NCI-H2171 (cell line): Measurements from ENCODE around the gene TMEM17.

ENCODE experiments used
- DNase-seq: peaks from one replicate; lab custom pipeline; 2025; lab: John Stamatoyannopoulos, UW

The TMEM17 gene

DNA sequence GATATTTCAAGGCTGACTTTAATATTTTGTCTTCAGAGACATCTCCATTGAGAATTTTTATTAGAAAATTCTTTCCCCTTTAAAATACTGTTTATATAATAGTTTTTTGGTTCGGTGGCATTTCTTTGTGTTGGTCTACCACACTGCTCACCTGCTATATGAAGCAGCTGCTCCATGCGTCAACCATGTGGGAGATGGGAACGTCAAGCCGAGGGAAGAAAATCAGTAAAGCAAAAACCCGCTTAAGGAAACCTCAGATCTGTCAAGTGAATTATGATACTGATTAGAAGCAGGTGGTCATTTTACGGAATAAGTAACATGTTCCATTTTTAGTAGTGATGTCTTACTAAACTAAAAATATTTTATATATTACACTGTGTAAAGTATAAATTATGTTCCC is 5.6 kb upstream of the TMEM17 start:
- DNase-seq: no peak

DNA sequence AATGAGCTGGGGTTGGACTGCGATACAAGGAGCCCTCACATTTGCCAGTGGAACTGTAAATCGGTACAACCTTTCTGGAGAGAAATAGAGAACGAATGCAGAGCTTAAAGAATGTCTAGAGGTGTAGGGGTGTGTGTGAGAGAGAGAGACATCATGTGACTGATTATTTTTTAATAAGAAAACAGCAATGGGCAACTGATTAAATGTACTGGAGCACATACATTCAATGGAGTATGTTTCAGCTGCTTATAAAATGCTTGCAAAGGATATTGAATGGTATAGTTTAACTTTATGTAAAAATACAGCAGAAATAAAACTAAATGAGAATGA is 391 bp upstream of the TMEM17 start:
- peak; percentile 9 for DNase-seq

DNA sequence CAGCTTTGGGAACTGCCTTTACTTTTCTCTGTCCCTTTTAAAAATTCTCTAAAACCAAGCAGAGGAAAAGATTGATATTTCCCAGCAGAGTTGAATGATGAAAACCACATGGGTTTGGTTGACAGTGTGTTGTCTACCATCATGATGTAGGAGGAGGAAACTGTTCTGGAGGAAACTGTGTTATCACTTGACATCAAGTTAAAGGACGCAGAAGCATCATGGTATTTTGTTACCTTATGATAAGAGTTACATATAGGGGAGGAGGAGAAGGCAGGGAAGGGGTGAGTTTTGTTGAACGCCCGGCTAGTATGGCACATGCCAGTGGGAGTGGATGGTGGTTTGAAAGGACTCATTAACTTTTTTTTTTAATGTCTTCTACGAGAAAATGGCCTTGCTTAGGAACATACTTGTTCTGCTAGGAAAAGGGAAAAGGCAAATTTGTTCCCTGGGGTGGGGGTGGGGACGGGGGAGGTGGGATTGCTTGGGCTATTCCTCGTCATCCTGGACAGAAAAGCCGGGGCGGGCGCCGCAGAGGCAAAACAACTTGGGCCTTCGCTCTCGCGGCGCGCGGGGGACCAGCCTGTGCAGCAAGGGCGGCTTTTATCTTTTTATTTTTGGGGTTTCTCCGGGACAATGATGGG is 766 bp downstream of the TMEM17 start:
- no peak for DNase-seq

DNA sequence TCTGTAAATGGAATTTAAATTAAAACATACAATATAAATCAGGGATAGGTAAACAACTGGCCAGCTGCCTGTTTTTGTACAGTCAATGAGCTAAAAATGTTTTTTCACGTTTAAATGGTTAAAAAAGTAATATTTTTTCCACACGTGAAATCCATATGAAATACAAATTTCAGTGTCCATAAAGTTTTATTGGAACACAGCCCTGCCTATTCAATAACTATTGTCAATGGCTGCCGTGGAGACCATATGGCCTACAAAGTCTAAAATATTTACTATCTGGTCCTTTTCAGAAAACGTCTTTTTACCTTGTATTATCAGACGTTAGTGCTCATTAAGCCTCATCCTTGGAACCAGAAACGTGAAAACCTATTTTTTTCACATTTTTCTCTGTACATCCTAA is 1.3 kb downstream of the TMEM17 start:
- DNase-seq: no peak

DNA sequence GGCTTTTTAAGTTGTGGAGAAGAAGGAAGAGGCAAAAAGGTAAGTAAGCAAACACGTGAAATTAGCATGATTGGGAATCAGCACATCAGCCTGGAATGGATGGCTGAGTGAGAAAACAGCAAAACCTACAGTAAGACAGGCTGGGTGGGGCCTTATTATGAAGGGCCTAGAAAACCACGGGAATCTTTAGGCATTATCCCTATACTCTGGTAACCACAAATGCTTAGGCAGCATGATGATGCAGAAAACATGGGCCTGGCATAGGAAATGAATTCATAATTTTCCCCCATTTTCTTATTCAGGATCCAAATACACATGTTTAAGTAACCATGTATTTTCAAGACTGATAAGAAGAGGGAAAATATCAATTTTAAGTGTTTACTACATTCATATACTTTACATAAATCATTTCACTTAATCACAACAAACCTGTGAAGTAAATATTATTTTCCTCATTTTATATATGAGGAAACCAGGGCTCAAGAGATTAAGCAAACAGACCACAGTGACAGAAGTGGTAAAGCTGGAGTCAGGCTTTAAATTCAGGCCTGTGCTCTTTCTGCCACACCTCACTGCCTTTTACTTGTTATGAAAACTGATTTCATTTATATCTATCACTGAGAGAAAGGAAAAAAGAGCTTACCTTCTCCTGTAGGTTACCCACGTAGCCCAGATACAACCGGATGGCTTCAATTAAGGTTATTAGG is 4.0 kb downstream of the TMEM17 start:
- no peak for DNase-seq

DNA sequence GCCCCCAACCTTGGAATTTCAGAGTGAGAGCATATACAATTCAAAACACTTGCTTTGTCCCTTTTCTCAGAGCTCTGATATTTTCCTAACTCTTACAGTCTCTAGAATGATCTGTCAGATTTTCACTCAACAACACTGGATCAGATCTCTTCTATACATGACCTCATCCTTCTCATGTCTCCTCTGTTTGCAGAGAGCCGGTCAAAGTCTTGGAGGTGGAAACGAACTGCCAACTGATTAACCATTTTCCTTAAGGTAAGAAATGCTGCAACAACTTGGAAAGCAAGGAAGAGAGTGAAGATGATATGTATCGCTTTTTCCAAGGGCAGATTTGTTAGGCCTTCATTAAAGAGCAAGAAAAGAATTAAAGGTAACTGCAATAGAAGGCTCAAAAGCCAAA is 4.9 kb downstream of the TMEM17 start:
- DNase-seq: no peak

DNA sequence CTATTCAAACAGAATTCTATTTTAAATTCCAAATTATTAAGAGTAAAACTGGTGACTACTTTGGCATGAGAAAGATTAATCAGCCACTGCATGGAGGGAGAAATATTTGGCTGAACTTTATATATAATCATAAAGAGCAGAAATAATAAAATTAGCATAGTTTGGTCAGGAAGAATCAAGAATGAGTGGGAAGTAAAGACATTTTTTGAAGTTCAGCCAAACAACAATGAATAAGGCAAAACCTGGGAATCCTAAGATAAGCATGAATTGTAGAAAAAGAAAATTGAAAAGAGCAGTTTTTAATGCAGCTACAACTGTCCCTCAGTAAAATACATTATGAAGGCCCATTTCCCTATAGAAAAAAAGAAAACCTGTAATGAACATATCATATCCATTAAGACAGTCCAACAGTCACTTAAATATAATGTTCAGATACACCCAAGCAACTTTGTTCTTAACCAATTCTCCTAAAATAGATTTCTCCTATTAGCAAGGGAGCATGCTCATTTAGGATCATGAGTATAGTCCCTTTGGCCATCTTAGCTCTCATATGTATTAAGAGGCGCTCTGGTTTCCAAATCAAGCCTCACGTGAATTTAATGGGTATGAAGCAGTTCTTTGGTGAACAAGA is 6.5 kb downstream of the TMEM17 start:
- no peak for DNase-seq

DNA sequence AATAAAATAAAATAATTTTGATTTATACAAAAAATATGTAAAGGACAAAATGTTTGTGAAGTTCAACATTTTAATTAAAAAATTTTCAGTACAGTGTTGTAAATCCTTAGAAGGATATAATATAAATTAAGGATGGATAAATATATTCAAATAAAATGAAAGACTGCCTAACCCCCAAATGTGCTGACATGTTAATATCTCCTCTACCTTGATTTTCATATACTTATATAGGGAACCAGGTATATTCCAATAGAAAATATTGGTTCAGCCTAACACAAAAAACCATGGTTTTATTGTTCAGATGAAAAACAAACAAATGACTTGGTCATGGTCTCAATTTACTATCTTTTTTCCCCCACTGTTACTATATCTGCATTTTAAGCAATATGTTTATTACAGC is 7.3 kb downstream of the TMEM17 start:
- no peak for DNase-seq

DNA sequence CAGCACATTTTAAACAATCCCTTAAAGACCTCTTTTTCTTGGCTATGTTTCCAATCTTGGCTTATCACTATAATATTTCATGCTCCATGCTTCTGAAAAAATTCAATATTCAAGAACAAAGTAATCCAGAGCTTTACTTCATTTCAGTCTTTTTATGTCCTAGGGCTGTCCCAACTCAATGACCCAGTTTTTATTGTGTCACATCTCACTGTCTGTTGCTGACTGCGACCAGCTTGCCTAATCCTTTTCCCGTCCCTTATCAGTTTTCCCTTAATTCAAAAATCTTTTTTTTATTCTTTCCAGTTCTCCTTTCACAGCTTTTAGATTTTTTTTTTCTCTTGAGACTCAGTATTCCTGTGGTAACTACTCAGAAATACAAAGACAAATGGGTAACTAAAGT is 10.2 kb downstream of the TMEM17 start:
- DNase-seq: no peak

DNA sequence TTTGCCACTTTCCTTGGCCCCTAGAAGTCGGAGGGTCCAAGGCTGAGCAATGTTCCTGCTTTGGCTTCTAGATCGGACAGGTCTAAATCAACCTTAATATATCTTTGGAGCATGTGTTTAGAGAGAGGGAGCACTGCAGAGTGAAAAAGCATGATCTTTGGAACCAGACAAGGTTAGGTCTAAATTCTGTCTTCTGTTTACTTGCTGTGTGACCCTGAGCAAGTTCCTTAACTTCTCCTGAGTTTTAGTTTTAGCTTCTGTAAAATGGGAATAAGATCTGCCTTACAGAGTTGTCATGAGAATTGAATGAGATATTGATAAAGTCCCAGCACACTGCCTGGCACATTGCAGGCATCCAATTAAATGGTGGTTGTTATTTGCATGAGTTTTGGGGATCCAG is 13.9 kb downstream of the TMEM17 start:
- DNase-seq: no peak

DNA sequence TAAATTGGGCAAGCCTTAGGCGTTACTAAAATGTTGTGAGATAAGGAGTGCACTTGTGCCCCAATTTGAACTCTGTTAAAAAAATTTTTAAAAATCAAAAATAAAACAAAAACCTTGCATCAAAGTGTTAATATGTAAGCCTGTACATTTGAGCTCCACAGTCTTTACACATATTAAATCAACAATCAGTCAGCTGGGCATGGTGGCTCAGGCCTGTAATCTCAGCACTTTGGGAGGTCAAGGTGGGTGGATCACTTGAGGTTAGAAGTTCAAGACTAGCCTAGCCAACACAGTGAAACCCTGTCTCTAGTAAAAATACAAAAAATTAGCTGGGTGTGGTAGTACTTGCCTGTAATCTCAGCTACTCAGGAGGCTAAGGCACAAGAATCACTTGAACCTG is 16.3 kb downstream of the TMEM17 start:
- no peak for DNase-seq

DNA sequence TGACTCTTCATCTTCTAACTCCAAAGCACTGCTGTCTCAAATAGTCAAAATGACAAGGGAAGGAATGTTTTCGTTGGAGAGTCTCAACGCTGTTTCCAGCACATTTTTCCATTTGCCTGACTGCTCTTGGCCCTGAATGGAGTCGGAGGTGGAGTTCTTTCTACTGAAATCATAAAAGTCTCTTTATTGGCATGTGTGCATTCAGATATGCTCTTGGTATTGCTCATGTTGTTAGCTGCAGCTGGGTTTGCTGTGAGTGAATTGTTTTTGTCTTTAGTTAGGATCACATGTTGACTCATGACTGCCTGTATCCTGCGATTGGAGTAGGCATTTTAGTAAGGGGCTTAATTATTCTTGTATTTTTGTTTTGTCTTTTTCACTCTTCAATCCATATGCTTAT is 16.8 kb downstream of the TMEM17 start:
- DNase-seq: no peak

DNA sequence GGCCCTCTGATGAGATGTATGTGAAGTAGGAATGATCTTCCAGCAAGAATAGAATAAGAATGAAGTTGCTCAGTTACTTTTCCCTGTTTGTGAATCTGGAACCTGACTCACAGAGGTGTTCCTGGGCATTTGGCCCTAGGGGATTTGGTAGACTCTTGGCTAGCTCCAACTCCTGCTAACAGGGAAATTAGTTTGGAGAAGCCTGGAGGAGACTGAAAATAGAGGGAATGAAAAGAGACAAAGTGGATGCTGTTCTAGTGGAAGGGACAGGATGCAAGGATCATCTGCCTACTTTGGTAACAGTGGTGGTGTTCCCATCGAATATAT is 19.6 kb downstream of the TMEM17 start:
- no peak for DNase-seq

DNA sequence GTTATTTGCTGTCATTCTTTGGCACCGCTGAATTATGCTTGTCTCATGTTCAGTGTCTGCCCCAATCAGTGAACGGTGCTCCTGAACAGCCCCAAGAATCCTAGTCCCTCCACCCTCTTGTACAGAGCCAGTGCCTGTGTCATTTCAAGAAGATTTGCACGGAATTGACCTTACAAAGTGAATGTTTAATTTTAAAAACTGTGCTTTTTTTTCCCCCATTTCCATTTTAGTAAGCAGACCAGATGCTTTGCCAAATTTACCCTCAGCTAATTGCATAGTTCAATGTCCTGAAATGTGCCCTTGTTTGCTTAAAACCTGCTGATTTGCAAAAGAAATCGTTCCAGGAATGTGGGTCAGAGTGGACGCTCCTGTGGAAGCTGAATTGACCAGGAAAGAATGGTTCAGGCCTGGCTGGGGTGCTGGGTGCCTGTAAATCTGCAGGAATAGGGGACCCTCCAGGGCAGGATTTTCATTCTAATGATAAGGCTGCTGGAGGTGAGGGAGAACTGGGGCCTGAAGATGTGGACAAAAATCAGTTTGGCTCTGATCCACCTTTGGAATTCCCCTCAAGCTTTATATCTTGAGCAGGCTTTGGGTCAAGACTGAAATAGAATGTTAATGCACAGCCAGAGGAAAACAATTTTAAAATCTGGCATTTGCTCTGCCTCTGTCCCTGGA is 20.1 kb downstream of the TMEM17 start:
- DNase-seq: no peak

DNA sequence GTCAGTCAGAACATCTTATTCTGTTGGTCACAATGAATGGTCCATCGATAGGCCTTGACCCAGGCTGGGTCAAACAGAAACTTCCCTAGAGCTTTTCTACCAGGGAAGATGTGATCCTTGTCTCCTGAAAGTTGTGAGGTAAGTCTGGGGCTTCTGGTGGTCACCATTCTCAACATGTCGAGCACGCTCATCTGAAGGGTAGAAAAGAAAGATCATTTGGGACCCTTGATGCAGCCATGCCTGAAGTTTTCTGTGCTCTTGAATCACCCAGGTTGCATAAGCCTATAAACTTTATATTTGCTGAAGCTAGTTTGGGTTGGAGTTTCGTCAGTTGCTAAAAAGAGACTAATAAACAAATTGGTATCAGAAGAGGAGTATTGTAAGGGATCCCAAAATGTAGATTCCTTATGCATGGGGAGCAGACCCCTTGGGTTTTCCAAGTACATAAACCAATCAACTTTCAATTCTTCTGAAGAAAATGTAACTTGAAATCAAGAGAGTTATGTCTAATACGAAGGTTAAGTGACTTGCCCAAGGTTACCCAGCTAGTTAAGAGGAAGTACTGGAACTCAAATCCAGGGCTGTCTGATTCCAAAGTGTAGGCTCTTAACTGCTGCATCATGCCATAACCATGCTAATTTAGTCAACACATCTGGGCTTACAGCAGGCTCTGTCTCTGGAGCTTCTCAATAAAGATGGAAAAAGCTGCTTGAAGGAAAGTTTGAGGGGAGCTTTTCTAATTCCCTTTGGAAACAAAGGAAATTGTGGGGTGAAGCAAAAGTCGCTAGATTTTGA is 23.2 kb downstream of the TMEM17 start:
- no peak for DNase-seq

DNA sequence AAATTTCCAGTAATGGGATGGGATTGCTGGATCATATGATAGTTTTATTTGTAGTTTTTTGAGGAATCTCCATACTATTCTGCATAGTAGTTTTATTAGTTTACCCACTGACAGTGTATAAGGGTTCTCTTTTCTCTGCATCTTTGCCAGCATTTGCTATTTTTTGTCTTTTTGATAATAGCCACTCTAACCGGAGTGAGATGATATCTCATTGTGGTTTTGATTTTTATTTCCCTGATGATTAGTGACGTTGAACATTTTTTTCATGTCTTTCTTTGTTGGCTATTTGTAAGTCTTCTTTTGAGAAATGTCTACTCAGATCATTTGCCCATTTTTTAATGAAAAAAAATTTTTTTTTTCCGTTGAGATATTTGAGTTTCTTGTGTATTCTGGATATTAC is 26.1 kb downstream of the TMEM17 start:
- no peak for DNase-seq

DNA sequence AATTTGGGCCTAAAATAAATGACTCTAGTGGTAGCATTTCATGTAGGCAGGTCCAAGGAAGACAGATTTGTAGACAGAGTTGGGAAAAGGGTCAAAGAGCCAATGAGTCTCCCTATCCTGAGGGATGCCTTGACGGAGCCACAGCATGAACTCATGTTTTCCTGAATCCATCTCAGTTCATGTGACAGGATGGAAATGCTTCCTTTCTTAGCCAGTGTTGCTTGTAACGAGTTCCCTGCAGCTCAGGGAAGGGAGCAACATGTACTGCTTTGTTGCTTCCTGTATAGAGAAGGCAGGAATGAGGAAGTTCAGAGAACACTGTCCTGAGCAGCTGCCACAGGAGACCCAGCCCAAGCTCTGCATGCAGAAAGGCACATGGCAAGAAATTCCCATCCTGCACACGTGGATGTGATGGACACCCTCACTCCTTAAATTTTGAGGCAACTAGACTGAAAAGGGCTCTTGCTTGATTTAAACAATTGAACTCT is 27.9 kb downstream of the TMEM17 start:
- no peak for DNase-seq

DNA sequence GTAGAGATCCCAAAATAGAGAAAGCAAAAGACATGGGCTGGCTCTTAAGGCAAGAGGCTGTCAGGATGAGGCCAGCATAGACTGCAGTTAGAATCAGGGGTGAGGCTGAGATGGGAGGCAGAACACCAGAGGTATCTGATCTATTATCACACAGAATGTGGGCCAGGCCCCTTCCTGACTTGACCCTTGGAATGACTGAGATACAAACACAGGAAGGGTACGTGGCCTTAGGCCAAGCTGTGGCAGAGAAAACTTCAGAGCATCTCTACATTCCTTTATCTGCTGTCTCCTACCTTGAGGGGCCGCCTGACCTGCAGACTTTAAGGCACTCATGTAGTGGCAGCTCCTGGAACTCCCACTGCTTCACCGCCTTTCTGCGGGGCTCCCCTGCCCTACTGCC is 28.4 kb downstream of the TMEM17 start:
- no peak for DNase-seq

DNA sequence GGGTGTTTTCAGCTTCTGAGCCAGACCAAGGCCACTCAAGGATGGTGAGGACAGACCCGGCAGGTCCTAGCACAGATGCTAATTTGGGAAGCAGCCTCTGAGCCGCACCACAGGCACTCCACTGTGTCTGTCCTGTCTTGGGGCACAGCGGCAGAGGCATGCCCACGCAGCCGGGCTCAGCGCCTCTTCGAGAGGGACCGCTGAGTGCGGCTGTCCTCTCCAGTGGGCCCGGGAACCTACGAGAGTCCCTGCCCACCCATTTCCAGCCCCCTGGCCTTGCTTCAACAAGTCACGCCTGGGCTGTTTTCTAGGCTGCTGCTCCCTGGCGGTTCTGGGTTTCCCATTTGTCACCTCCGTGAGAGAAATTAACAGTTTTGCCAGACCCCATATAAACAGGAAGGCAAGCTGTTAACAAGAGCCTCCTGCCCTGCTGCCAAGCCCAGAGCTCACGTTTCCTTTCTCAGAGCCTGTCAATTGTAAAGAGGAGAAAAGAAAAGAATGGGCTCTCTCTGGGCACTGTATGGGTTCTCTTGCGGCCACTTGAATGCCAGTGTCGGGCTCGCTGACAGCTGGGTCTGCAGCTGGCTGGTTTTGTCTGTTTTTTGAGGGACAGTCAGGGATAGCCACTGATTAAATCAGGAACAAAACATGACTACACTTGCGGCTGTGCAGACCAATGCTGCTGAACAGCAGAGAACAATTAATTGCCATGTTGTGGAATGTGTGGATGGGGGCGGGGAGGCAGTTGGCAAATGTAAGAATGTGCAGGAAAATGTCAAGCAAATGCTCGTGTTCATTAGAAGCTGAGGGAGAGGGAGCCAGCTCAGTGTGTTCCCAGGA is 30.6 kb downstream of the TMEM17 start:
- peak; percentile 6 for DNase-seq

DNA sequence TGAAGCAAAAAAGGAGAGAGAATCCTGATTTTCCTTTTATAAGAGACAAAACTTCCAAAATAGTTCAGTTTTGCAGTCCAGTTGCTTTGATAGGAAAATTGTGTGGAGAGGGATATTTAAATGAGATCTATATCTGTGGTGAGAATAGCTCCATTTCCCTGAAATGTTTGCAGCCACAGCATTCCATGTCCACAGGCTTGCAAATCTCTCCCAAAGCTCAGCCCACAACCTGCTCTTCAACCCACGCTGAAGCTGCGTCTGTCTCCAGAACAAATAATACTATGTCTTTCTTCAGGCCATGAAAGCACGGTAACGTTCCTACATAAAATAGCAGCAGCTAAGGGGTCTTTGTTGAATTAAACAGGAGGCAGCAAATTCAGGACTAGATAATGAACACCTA is 31.8 kb downstream of the TMEM17 start:
- DNase-seq: no peak

DNA sequence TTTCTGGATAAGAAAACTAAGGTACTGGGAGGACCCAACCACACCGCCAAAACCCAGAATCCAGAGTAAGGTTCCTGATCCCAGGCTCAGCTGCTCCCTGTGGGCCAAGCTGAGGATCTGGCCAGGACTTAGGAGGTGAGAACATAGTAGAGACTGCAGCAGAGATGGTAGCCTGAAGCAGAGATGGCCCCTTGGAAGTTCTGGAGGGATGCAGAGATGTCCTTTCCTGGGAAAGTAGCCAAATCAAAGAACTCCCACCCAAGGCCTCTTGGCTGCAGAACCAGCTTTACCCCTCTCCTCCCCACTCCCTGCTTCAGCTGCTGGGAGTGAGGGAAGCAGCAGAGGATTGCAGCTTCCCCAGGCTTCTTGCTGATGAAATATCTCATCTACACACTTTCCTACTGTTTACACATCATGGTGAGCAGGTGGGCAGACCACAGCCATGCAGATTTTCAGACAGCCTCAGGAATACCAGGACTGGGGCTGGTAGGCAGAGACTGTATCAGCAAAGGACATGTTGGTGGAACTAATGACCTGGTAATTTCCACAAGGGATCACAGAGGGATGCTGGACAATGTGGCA is 32.7 kb downstream of the TMEM17 start:
- no peak for DNase-seq
